Thoracic aorta (tissue), 2 donors: Measurements from ENCODE around the gene ACTR3C. TPM values are rescaled to one million over a fixed set of nuclear protein-coding genes. Genes with fewer than 3 reads are reported as not detected.
"Not testable (repeated sequence)": the region's sequence is repeated elsewhere in the genome, so short reads cannot be mapped to it uniquely, and the experiment has no call there.

Experiments
- ATAC-seq: fragments of 150-250 bp; one replicate; pipeline ENCODE4 v1.8.0; 2017; ENCODE audit warnings: low read depth; ENCODE audit not compliant: insufficient number of reproducible peaks, low FRiP score
- DNase-seq: peaks from one replicate; pipeline ENCODE4 v3.0.0-alpha.2; 2020; ENCODE audit warnings: low spot score
- H3K27ac ChIP-seq, 2 donors: fragments of 200-600 bp; sonication (generic); 1 replicate in 1 of 2; 2 replicates in 1 of 2; pipeline ENCODE4 v1.5.1; 2016; ENCODE audit warnings: mild to moderate bottlenecking in 2 of 2, moderate library complexity in 2 of 2
- H3K27me3 ChIP-seq: fragments of 200-600 bp; sonication (generic); replicated peaks from 2 replicates; pipeline ENCODE4 v1.6.0; 2016; ENCODE audit warnings: mild to moderate bottlenecking; ENCODE audit not compliant: insufficient read depth
- H3K36me3 ChIP-seq: fragments of 200-600 bp; sonication (generic); one replicate; pipeline ENCODE4 v1.5.1; 2016
- H3K4me1 ChIP-seq, 2 donors: fragments of 200-600 bp; sonication (generic); 1 replicate in 1 of 2; 2 replicates in 1 of 2; pipeline versions ENCODE4 v1.5.1 to v1.6.0; 2016; ENCODE audit warnings: low read depth in 2 of 2, mild to moderate bottlenecking in 1 of 2; ENCODE audit not compliant: control insufficient read depth in 1 of 2
- H3K4me3 ChIP-seq: fragments of 200-600 bp; sonication (generic); 2 replicates; pipeline ENCODE4 v1.5.1; 2016; ENCODE audit warnings: mild to moderate bottlenecking
- H3K9me3 ChIP-seq: fragments of 200-600 bp; sonication (generic); 2 replicates; pipeline ENCODE4 v1.5.1; 2016
- total RNA-seq, 2 donors: library from RNA; depleted of rRNA; stranded (reverse); fragments of >200 nt; gene quantifications; one replicate each; pipeline versions ENCODE4 v1.1.0 to v1.2.3, GENCODE V29; 2016

ACTR3C gene
- total RNA-seq, 2 donors from 2014 or later = 0.14 to 6.4 TPM

GRCh38 chr7:150266953-150267665 is 56.2 kb downstream of the ACTR3C start:
- not testable (repeated sequence) for H3K36me3 ChIP-seq, H3K4me1 ChIP-seq, DNase-seq, H3K27ac ChIP-seq, H3K4me3 ChIP-seq, H3K27me3 ChIP-seq, H3K9me3 ChIP-seq, ATAC-seq

DNA sequence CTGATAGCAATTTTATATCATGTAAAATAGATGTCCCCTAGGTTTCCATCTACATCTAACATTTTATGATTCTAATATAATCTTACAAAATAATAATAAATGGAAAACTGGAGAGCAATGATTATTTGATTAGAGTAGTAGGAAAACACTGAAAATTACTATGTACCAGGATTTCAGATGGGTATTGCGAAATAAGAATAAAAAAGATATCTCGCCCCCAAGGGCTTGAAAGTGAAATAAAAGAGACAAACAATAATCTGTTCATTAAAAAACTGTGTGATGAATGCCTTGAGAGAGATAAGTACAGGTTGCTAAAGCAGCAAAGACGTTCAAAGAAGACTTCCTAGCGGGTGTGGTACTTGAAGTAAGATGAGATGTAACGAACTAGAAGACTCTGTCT is 60.7 kb downstream of the ACTR3C start:
- H3K27ac ChIP-seq, DNase-seq: not testable (repeated sequence)

DNA sequence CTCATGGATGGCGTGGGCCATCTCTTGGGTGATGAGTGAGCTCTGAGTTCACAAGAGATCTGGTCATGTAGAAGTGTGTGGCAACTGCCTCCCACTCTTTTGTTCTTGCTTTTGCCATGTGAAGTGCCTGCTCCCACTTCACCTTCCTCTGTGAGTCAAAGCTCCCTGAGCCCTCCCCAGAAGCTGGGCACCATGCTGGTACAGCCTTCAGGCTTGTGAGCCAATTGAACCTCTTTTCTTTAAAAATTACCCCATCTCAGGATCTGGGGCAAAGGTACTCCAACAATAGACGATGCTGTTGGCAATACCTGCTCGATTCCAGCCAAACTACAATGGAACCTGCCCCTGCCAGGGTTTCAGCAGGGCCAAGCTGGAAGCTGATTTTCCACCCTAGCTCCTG is 75.6 kb downstream of the ACTR3C start:
- not testable (repeated sequence) for DNase-seq

More for the DNA sequence above, 60.7 kb downstream of the ACTR3C start:
- not testable (repeated sequence) for H3K36me3 ChIP-seq, H3K4me3 ChIP-seq, H3K27me3 ChIP-seq, H3K4me1 ChIP-seq, H3K9me3 ChIP-seq, ATAC-seq

GRCh38 chr7:150245208-150245607 is 78.1 kb downstream of the ACTR3C start:
- H3K9me3 ChIP-seq, ATAC-seq, H3K27ac ChIP-seq, H3K4me3 ChIP-seq, H3K27me3 ChIP-seq, H3K4me1 ChIP-seq, DNase-seq, H3K36me3 ChIP-seq: not testable (repeated sequence)

More for the DNA sequence above, 75.6 kb downstream of the ACTR3C start:
- H3K27ac ChIP-seq, ATAC-seq, H3K27me3 ChIP-seq, H3K36me3 ChIP-seq, H3K4me3 ChIP-seq, H3K9me3 ChIP-seq, H3K4me1 ChIP-seq: not testable (repeated sequence)

DNA sequence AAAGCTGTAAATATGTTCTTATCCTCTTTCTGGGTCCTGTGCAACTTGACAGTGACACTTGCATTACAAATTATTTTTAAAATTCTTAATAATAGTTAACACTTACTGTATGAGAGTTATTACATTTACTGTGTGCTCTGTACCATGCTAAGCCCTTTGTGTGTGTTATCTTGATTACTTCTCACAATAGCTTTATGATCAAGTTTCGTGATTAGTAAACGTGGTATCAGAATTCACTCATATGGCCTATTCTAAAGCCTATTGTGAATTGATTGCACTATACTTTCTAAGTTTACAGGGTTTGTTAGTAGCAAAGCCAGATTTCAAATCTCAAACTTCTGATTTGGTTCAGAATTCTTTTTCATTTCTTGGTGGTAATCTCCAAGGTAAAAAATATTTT is 80.4 kb downstream of the ACTR3C start:
- DNase-seq, ATAC-seq, H3K36me3 ChIP-seq: not testable (repeated sequence)

DNA sequence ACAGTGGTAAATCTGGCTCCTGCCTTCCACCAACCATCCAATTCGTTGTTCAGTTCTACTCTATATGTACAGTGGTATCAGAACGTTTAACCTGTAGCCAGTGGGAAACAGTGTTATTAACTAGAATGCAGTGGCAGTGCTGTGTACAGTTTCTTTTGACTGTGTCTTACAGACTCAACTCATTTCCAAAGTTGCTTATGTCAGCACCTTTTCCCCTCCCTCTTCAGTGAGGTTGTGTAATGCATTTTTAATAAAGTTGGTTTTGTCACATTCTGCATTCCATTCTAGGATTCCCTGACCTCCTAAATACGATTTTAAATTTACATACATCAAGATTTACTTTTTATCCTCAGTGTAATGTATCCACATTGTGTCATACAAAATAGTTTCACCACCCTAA is 97.9 kb downstream of the ACTR3C start:
- not testable (repeated sequence) for H3K27ac ChIP-seq, ATAC-seq, H3K36me3 ChIP-seq, DNase-seq, H3K9me3 ChIP-seq, H3K4me3 ChIP-seq, H3K27me3 ChIP-seq, H3K4me1 ChIP-seq

More for the DNA sequence above, 80.4 kb downstream of the ACTR3C start:
- H3K4me1 ChIP-seq, H3K27ac ChIP-seq, H3K27me3 ChIP-seq, H3K4me3 ChIP-seq, H3K9me3 ChIP-seq: not testable (repeated sequence)

DNA sequence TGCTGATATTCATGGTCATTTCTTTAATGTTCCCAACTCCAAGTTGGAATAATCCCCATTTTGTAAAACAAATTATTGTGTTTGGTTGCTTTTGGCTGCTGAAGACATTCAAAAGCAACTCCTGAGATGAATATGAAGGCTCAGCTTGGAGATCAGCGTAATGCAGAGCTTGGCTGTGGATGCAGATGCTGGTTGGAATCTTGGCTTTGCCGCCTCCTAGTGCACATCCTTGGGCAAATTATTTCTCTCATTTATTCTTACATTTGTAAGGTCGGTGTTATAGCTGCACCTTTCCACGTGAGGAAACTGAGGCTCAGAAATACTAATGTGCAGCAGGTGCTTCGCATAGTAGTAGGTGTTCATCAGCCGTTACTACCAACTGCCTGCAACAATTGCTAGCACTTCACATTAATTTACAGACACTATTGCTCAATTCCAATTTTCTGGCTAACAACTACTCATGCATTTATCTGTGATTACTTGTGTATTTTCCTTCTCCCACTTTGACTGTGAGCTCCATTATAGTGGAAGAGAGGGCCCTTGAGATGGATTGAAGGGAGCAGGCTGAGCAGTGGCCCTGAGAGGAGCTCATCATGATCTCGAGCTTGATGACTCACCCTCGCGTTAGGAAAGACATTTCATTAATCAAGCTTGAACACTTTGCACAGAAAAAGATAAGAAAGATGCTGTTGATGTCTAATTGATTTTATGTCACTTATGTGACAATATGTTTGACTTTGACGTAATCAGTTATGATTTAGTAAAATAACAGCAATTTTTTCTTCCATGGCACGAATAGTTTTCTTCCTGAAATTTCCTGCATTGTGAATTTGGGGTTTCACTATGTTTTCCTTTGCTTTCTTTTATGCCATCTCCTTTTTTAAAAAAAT is 101.0 kb downstream of the ACTR3C start:
- not testable (repeated sequence) for H3K4me1 ChIP-seq, ATAC-seq, H3K9me3 ChIP-seq, H3K27me3 ChIP-seq, DNase-seq, H3K27ac ChIP-seq, H3K4me3 ChIP-seq, H3K36me3 ChIP-seq

GRCh38 chr7:150220673-150221181 is 102.6 kb downstream of the ACTR3C start:
- not testable (repeated sequence) for ATAC-seq, H3K27me3 ChIP-seq, DNase-seq, H3K9me3 ChIP-seq, H3K4me1 ChIP-seq, H3K4me3 ChIP-seq, H3K27ac ChIP-seq, H3K36me3 ChIP-seq

GRCh38 chr7:150219941-150220658 is 103.2 kb downstream of the ACTR3C start:
- H3K4me1 ChIP-seq, H3K27ac ChIP-seq, ATAC-seq, H3K4me3 ChIP-seq, H3K27me3 ChIP-seq, H3K9me3 ChIP-seq, DNase-seq, H3K36me3 ChIP-seq: not testable (repeated sequence)

- ATAC-seq, H3K27me3 ChIP-seq: not testable (repeated sequence)
Measured at GRCh38 chr7:150206848-150207247, 116.5 kb downstream of the ACTR3C start.

GRCh38 chr7:150205866-150206265 is 117.5 kb downstream of the ACTR3C start:
- not testable (repeated sequence) for H3K4me3 ChIP-seq, ATAC-seq, H3K36me3 ChIP-seq, DNase-seq, H3K4me1 ChIP-seq, H3K9me3 ChIP-seq, H3K27ac ChIP-seq, H3K27me3 ChIP-seq

More at GRCh38 chr7:150206848-150207247, 116.5 kb downstream of the ACTR3C start:
- not testable (repeated sequence) for H3K36me3 ChIP-seq, DNase-seq, H3K9me3 ChIP-seq, H3K27ac ChIP-seq, H3K4me3 ChIP-seq, H3K4me1 ChIP-seq

DNA sequence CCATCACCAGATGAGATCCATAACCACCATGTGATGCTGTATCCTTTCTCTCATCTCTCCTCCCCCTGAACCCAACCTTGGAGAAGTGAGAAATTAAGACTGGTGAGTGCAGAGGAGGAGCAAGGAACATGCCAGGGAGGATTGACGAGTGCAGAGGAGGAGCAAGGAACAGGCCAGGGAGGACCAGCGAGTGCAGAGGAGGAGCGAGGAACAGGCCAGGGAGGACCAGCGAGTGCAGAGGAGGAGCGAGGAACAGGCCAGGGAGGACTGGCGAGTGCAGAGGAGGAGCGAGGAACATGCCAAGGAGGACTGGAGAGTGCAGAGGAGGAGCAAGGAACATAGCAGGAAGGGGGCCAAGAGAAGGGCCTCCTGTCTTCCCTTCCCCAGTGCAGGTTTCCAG is 118.8 kb downstream of the ACTR3C start:
- not testable (repeated sequence) for H3K36me3 ChIP-seq, H3K27me3 ChIP-seq, H3K4me1 ChIP-seq, H3K9me3 ChIP-seq, H3K4me3 ChIP-seq, DNase-seq, H3K27ac ChIP-seq, ATAC-seq
